ENCODE data around the gene TRPM8. TPM values are rescaled to one million over a fixed set of nuclear protein-coding genes. Genes with fewer than 3 reads are reported as not detected.

The TRPM8 gene
- total RNA-seq, 1 donor from 2014 or later = not detected

GRCh38 chr2:234047361-234047760, 130.2 kb downstream of the TRPM8 start:
- Mint-ChIP-seq H3K27me3 (ENCODE audit: low read depth) (peaks cover 71% of the 10 kb centered on the region), H3K9me3 (no peaks in the 10 kb centered on the region), H3K27ac (no peak overlapping the region), H3K36me3 (no peaks in the 10 kb centered on the region), H3K4me3 (no peak overlapping the region), H3K4me1 (no peaks in the 10 kb centered on the region)
- DNase-seq (ENCODE audit: low spot score in 2 of 2, unreplicated experiment in 2 of 2) = no peak
- TF ChIP-seq CTCF (IDR thresholded peaks at IDR 0.05; ENCODE audit: unreplicated experiment) = no peak

GRCh38 chr2:234048049-234048448, 130.9 kb downstream of the TRPM8 start:
- TF ChIP-seq CTCF (IDR thresholded peaks at IDR 0.05; ENCODE audit: unreplicated experiment) = no peak
- no peak for DNase-seq (ENCODE audit: low spot score in 2 of 2, unreplicated experiment in 2 of 2)
- no peaks in the 10 kb centered on the region for H3K36me3 Mint-ChIP-seq
- no peaks in the 10 kb centered on the region for H3K4me1 Mint-ChIP-seq
- no peak overlapping the region for H3K27ac Mint-ChIP-seq
- no peaks in the 10 kb centered on the region for H3K9me3 Mint-ChIP-seq
- H3K4me3 Mint-ChIP-seq = no peak overlapping the region
- H3K27me3 Mint-ChIP-seq (ENCODE audit: low read depth) = peaks cover 72% of the 10 kb centered on the region

GRCh38 chr2:234050455-234051135, 133.4 kb downstream of the TRPM8 start, which contains the start of gene SPP2:
Gene SPP2 (plus strand): TSS chr2:234050702. CDS start chr2:234050787, 85 bp downstream.
- peaks cover 63% of the 10 kb centered on the region for H3K27me3 Mint-ChIP-seq (ENCODE audit: low read depth)
- no peak for DNase-seq (ENCODE audit: low spot score in 2 of 2, unreplicated experiment in 2 of 2)
- H3K36me3 Mint-ChIP-seq = no peaks in the 10 kb centered on the region
- H3K27ac Mint-ChIP-seq = no peak within 1 kb of the TSS
- no peak within 1 kb of the TSS for H3K4me3 Mint-ChIP-seq
- H3K4me1 Mint-ChIP-seq = no peaks in the 10 kb centered on the region
- H3K9me3 Mint-ChIP-seq = no peaks in the 10 kb centered on the region
- TF ChIP-seq CTCF (IDR thresholded peaks at IDR 0.05; ENCODE audit: unreplicated experiment) = no peak

- peaks cover 61% of the 10 kb centered on the region for H3K27me3 Mint-ChIP-seq (ENCODE audit: low read depth)
- H3K4me1 Mint-ChIP-seq = no peaks in the 10 kb centered on the region
- no peak overlapping the region for H3K4me3 Mint-ChIP-seq
- no peak overlapping the region for H3K27ac Mint-ChIP-seq
- H3K36me3 Mint-ChIP-seq = no peaks in the 10 kb centered on the region
- TF ChIP-seq CTCF (IDR thresholded peaks at IDR 0.05; ENCODE audit: unreplicated experiment) = no peak
- H3K9me3 Mint-ChIP-seq = no peaks in the 10 kb centered on the region
- no peak for DNase-seq (ENCODE audit: low spot score in 2 of 2, unreplicated experiment in 2 of 2)
Observed at GRCh38 chr2:234051374-234052070, 134.3 kb downstream of the TRPM8 start.

GRCh38 chr2:234058881-234059280, 141.7 kb downstream of the TRPM8 start:
- Mint-ChIP-seq H3K4me1 (no peaks in the 10 kb centered on the region), H3K36me3 (no peaks in the 10 kb centered on the region), H3K27me3 (ENCODE audit: low read depth) (peaks cover 34% of the 10 kb centered on the region), H3K27ac (no peak overlapping the region), H3K9me3 (no peaks in the 10 kb centered on the region), H3K4me3 (no peak overlapping the region)
- no peak for TF ChIP-seq CTCF (IDR thresholded peaks at IDR 0.05; ENCODE audit: unreplicated experiment)
- DNase-seq (ENCODE audit: low spot score in 2 of 2, unreplicated experiment in 2 of 2) = no peak
